ENCODE data around the gene VPS4A.
A peak's percentile ranks its signal among the peaks of the same experiment; 100 is the strongest.
"Not testable (repeated sequence)": the region's sequence is repeated elsewhere in the genome, so short reads cannot be mapped to it uniquely, and the experiment has no call there.

VPS4A gene

GRCh38 chr16:69283851-69284250 lies 27.3 kb upstream of the VPS4A start:
- H3K27me3 ChIP-seq (ENCODE audit: insufficient read depth, low read length, poor library complexity, severe bottlenecking): no peaks in the 10 kb centered on the region
- no peaks in the 10 kb centered on the region for H3K9me2 ChIP-seq (replicated peaks; ENCODE audit: low read depth, low read length)
- no peak overlapping the region for H3K4me3 ChIP-seq (ENCODE audit: low read length, poor library complexity, severe bottlenecking)
- H3K9me3 ChIP-seq (ENCODE audit: insufficient read depth, low read depth, low read length): no peaks in the 10 kb centered on the region
- H3K4me1 ChIP-seq (ENCODE audit: insufficient read depth, low read length, poor library complexity, severe bottlenecking): no peaks in the 10 kb centered on the region
- no peaks in the 10 kb centered on the region for H3F3A ChIP-seq (ENCODE audit: low read depth)
- H3K4me2 ChIP-seq (ENCODE audit: low read depth, low read length, poor library complexity, severe bottlenecking): no peak overlapping the region
- H3K9ac ChIP-seq (ENCODE audit: low read depth, low read length, poor library complexity, severe bottlenecking): no peak overlapping the region
- H3K79me2 ChIP-seq (ENCODE audit: insufficient read depth, low read length): no peaks in the 10 kb centered on the region
- no peak overlapping the region for H2AFZ ChIP-seq (ENCODE audit: low read length)
- TF ChIP-seq EZH2phosphoT487 (IDR thresholded peaks at IDR 0.05; ENCODE audit: borderline replicate concordance) (no peak), CTCF (conservative IDR thresholded peaks at IDR 0.05; ENCODE audit: low read length) (no peak)
- H3K36me3 ChIP-seq (ENCODE audit: insufficient read depth, low read length): peaks cover 14% of the 10 kb centered on the region
- no peaks in the 10 kb centered on the region for H4K20me1 ChIP-seq (ENCODE audit: insufficient read depth, low read length, poor library complexity, severe bottlenecking)

DNA sequence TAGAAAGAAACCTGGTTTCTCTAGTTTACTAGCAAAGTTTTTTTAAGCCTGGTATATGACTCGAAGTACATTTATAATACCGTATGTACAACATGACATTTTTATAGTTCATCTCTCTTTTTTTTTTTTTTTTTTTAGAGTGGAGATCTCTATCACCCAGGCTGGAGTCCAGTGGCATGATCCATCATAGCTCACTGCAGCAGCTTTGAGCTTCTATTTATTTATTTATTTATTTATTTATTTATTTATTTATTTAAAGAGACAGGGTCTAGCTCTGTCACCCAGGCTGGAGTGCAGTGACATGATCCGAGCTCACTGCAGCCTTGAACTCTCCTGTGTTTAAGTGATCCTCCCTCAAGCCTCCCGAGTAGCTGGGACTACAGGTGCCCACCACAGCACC lies 25.9 kb upstream of the VPS4A start:
- Histone ChIP-seq H4K20me1 (ENCODE audit: insufficient read depth, low read length, poor library complexity, severe bottlenecking) (no peaks in the 10 kb centered on the region), H3K9ac (ENCODE audit: low read depth, low read length, poor library complexity, severe bottlenecking) (no peak overlapping the region), H3F3A (ENCODE audit: low read depth) (no peaks in the 10 kb centered on the region), H3K4me1 (ENCODE audit: insufficient read depth, low read length, poor library complexity, severe bottlenecking) (no peaks in the 10 kb centered on the region), H3K36me3 (ENCODE audit: insufficient read depth, low read length) (peaks cover 14% of the 10 kb centered on the region), H3K9me3 (ENCODE audit: insufficient read depth, low read depth, low read length) (no peaks in the 10 kb centered on the region), H3K9me2 (replicated peaks; ENCODE audit: low read depth, low read length) (no peaks in the 10 kb centered on the region), H3K79me2 (ENCODE audit: insufficient read depth, low read length) (no peaks in the 10 kb centered on the region), H3K4me2 (ENCODE audit: low read depth, low read length, poor library complexity, severe bottlenecking) (no peak overlapping the region), H3K27me3 (ENCODE audit: insufficient read depth, low read length, poor library complexity, severe bottlenecking) (no peaks in the 10 kb centered on the region), H2AFZ (ENCODE audit: low read length) (no peak overlapping the region), H3K4me3 (ENCODE audit: low read length, poor library complexity, severe bottlenecking) (no peak overlapping the region)
- TF ChIP-seq CTCF (conservative IDR thresholded peaks at IDR 0.05; ENCODE audit: low read length): no peak
- TF ChIP-seq EZH2phosphoT487 (IDR thresholded peaks at IDR 0.05; ENCODE audit: borderline replicate concordance): no peak

- H3K79me2 ChIP-seq (ENCODE audit: insufficient read depth, low read length): no peaks in the 10 kb centered on the region
- no peaks in the 10 kb centered on the region for H3K9me2 ChIP-seq (replicated peaks; ENCODE audit: low read depth, low read length)
- peaks cover 14% of the 10 kb centered on the region for H3K36me3 ChIP-seq (ENCODE audit: insufficient read depth, low read length)
- no peaks in the 10 kb centered on the region for H3K9me3 ChIP-seq (ENCODE audit: insufficient read depth, low read depth, low read length)
- no peak overlapping the region for H3K4me3 ChIP-seq (ENCODE audit: low read length, poor library complexity, severe bottlenecking)
- no peaks in the 10 kb centered on the region for H3F3A ChIP-seq (ENCODE audit: low read depth)
- H3K27me3 ChIP-seq (ENCODE audit: insufficient read depth, low read length, poor library complexity, severe bottlenecking): no peaks in the 10 kb centered on the region
- H3K4me1 ChIP-seq (ENCODE audit: insufficient read depth, low read length, poor library complexity, severe bottlenecking): no peaks in the 10 kb centered on the region
- TF ChIP-seq CTCF (conservative IDR thresholded peaks at IDR 0.05; ENCODE audit: low read length): peak; percentile 68
- no peak for TF ChIP-seq EZH2phosphoT487 (IDR thresholded peaks at IDR 0.05; ENCODE audit: borderline replicate concordance)
- no peak overlapping the region for H3K9ac ChIP-seq (ENCODE audit: low read depth, low read length, poor library complexity, severe bottlenecking)
- H3K4me2 ChIP-seq (ENCODE audit: low read depth, low read length, poor library complexity, severe bottlenecking): no peak overlapping the region
- no peak overlapping the region for H2AFZ ChIP-seq (ENCODE audit: low read length)
- no peaks in the 10 kb centered on the region for H4K20me1 ChIP-seq (ENCODE audit: insufficient read depth, low read length, poor library complexity, severe bottlenecking)
Observed at GRCh38 chr16:69286941-69287713, 24.0 kb upstream of the VPS4A start.

GRCh38 chr16:69291657-69292056 lies 19.5 kb upstream of the VPS4A start:
- not testable (repeated sequence) for H2AFZ ChIP-seq (ENCODE audit: low read length); H3K9ac ChIP-seq (ENCODE audit: low read depth, low read length, poor library complexity, severe bottlenecking); H3K79me2 ChIP-seq (ENCODE audit: insufficient read depth, low read length); H3K36me3 ChIP-seq (ENCODE audit: insufficient read depth, low read length); H3K4me1 ChIP-seq (ENCODE audit: insufficient read depth, low read length, poor library complexity, severe bottlenecking); H4K20me1 ChIP-seq (ENCODE audit: insufficient read depth, low read length, poor library complexity, severe bottlenecking); H3K4me3 ChIP-seq (ENCODE audit: low read length, poor library complexity, severe bottlenecking); H3K9me2 ChIP-seq (replicated peaks; ENCODE audit: low read depth, low read length); H3K27me3 ChIP-seq (ENCODE audit: insufficient read depth, low read length, poor library complexity, severe bottlenecking); H3K9me3 ChIP-seq (ENCODE audit: insufficient read depth, low read depth, low read length); H3K4me2 ChIP-seq (ENCODE audit: low read depth, low read length, poor library complexity, severe bottlenecking); H3F3A ChIP-seq (ENCODE audit: low read depth)

All from Loucy (cell line).